GM18505 (cell line): ENCODE data around the gene RRAGB.
"Not testable (repeated sequence)": the region's sequence is repeated elsewhere in the genome, so short reads cannot be mapped to it uniquely, and the experiment has no call there.

ENCODE experiments used
- ATAC-seq: cut with Tn5 transposase; IDR thresholded peaks from one replicate; pipeline ENCODE4 v1.9.1; 2021; ENCODE audit not compliant: unreplicated experiment
- POLR2A ChIP-seq: IDR thresholded peaks from 4 replicates; pipeline ENCODE4 v1.6.1; 2011; ENCODE audit warnings: borderline replicate concordance; ENCODE audit not compliant: insufficient read depth, insufficient read length; ENCODE audit errors: extremely low read depth

Gene RRAGB

GRCh38 chrX:55717521-55718497 lies at the start of gene RRAGB:
Gene RRAGB, plus strand, starts transcription at chrX:55717749. Its CDS starts 579 bp downstream, at chrX:55718328.
- ATAC-seq = peak; percentile 93
- TF ChIP-seq POLR2A = peak; percentile 71

GRCh38 chrX:55668084-55668483 lies 49.5 kb upstream of the RRAGB start:
- TF ChIP-seq POLR2A = no peak
- no peak for ATAC-seq

- ATAC-seq = not testable (repeated sequence)
Observed at GRCh38 chrX:55688579-55688978, 29.0 kb upstream of the RRAGB start.

- ATAC-seq = no peak
- no peak for TF ChIP-seq POLR2A
Observed at GRCh38 chrX:55695227-55696018, 22.1 kb upstream of the RRAGB start.

GRCh38 chrX:55697381-55697780 lies 20.2 kb upstream of the RRAGB start:
- TF ChIP-seq POLR2A = no peak
- no peak for ATAC-seq

GRCh38 chrX:55702671-55703070 lies 14.9 kb upstream of the RRAGB start:
- TF ChIP-seq POLR2A = no peak
- ATAC-seq = no peak

GRCh38 chrX:55703436-55703835 lies 14.1 kb upstream of the RRAGB start:
- not testable (repeated sequence) for ATAC-seq

- not testable (repeated sequence) for ATAC-seq
Observed at GRCh38 chrX:55705066-55705465, 12.5 kb upstream of the RRAGB start.

GRCh38 chrX:55709735-55710134 lies 7.8 kb upstream of the RRAGB start:
- ATAC-seq = no peak
- TF ChIP-seq POLR2A = no peak

- no peak for TF ChIP-seq POLR2A
- no peak for ATAC-seq
Observed at GRCh38 chrX:55710701-55711100, 6.8 kb upstream of the RRAGB start.

- no peak for ATAC-seq
- TF ChIP-seq POLR2A = no peak
Observed at GRCh38 chrX:55713631-55714030, 3.9 kb upstream of the RRAGB start.

GRCh38 chrX:55714161-55714560 lies 3.4 kb upstream of the RRAGB start:
- TF ChIP-seq POLR2A = no peak
- ATAC-seq = no peak

- ATAC-seq = no peak
- TF ChIP-seq POLR2A = no peak
Observed at GRCh38 chrX:55715847-55716246, 1.7 kb upstream of the RRAGB start.

GRCh38 chrX:55716937-55717336 lies 612 bp upstream of the RRAGB start:
- no peak for ATAC-seq

More at GRCh38 chrX:55716937-55717336, 612 bp upstream of the RRAGB start:
- no peak for TF ChIP-seq POLR2A
